Endothelial cell of umbilical vein (primary cell): ENCODE measurements around the gene MVD. TPM values are rescaled to one million over a fixed set of nuclear protein-coding genes. Genes with fewer than 3 reads are reported as not detected.
A peak's percentile ranks its signal among the peaks of the same experiment; 100 is the strongest.

Experiments
- BruUV-seq: library from RNA; stranded (reverse); fragments of 400-500 nt; replicated peaks from 2 replicates; lab custom pipeline; 2021; lab: Mats Ljungman, UMichigan
- CTCF ChIA-PET: fragments of 300-600, 350-600 bp; sonication (Branson Sonifier 250); formaldehyde crosslinking; loops from one replicate; lab custom pipeline; 2021; ENCODE audit warnings: antibody characterized with exemption, inconsistent platforms; lab: Charles Lee
- POLR2A ChIA-PET: fragments of 300-600, 350-600 bp; sonication (Branson Sonifier 250); formaldehyde crosslinking; loops from one replicate; lab custom pipeline; 2021; ENCODE audit warnings: antibody characterized with exemption, inconsistent platforms; lab: Charles Lee
- DNase-seq: peaks from one replicate; pipeline ENCODE4 v3.0.0-alpha.2; 2011; ENCODE audit warnings: low read depth, low spot score
- FAIRE-seq: peaks from 2 replicates; lab custom pipeline; 2011; peaks lifted over from hg19 to GRCh38; lab: Jason Lieb, UNC
- H2AFZ ChIP-seq: 2 replicates; pipeline ENCODE4 v1.6.0; 2012; ENCODE audit warnings: low read depth, low read length, control low read depth, inconsistent platforms
- H3K27ac ChIP-seq: 2 replicates; pipeline ENCODE4 v1.5.1; 2011; ENCODE audit warnings: low read depth, mild to moderate bottlenecking, control low read depth, low read length, moderate library complexity; ENCODE audit not compliant: insufficient read depth
- H3K27me3 ChIP-seq, 2 experiments: 2 replicates each; pipeline versions ENCODE4 v1.6.0 to v1.6.1; 2011; ENCODE audit warnings: low read length in 2 of 2, mixed read lengths in 1 of 2; ENCODE audit not compliant: control insufficient read depth in 2 of 2, insufficient read depth in 2 of 2
- H3K36me3 ChIP-seq, 2 experiments: 2 replicates in 1 of 2; 3 replicates in 1 of 2; pipeline ENCODE4 v1.5.1; 2011; ENCODE audit warnings: low read length in 2 of 2, mild to moderate bottlenecking in 1 of 2, moderate library complexity in 1 of 2; ENCODE audit not compliant: control insufficient read depth in 2 of 2, insufficient read depth in 2 of 2; ENCODE audit errors: extremely low read depth in 1 of 2
- H3K4me1 ChIP-seq: 3 replicates; pipeline ENCODE4 v1.5.1; 2011; ENCODE audit warnings: mild to moderate bottlenecking, low read length; ENCODE audit not compliant: control insufficient read depth, insufficient read depth; ENCODE audit errors: extremely low read depth
- H3K4me2 ChIP-seq: 2 replicates; pipeline ENCODE4 v1.6.1; 2011; ENCODE audit warnings: low read length, control low read depth, mixed read lengths; ENCODE audit not compliant: insufficient read depth
- H3K4me3 ChIP-seq, 3 experiments: fragments of 200-600 bp in 1 of 3; sonication (generic), shearing (Covaris generic) in 1 of 3; replicated peaks in 1 of 3; 2 replicates each; pipeline ENCODE4 v1.5.1; 2011 to 2016; ENCODE audit warnings: control low read depth in 3 of 3, low read length in 3 of 3, mild to moderate bottlenecking in 2 of 3, inconsistent platforms in 1 of 3, low read depth in 1 of 3, moderate library complexity in 1 of 3; ENCODE audit not compliant: insufficient read depth in 1 of 3
- H3K79me2 ChIP-seq: 2 replicates; pipeline ENCODE4 v1.6.0; 2012; ENCODE audit warnings: low read length, inconsistent platforms; ENCODE audit not compliant: control insufficient read depth, insufficient read depth
- H3K9ac ChIP-seq: replicated peaks from 2 replicates; pipeline ENCODE3; 2011; ENCODE audit warnings: low read length, control low read depth; ENCODE audit not compliant: insufficient read depth; ENCODE audit errors: extremely low read depth
- H3K9me1 ChIP-seq: replicated peaks from 3 replicates; pipeline ENCODE4 v1.6.0; 2011; ENCODE audit warnings: mild to moderate bottlenecking, low read length; ENCODE audit not compliant: control insufficient read depth, insufficient read depth; ENCODE audit errors: extremely low read depth
- H3K9me3 ChIP-seq: replicated peaks from 2 replicates; pipeline ENCODE4 v1.5.1; 2012; ENCODE audit warnings: low read length, inconsistent platforms; ENCODE audit not compliant: control insufficient read depth, insufficient read depth
- H4K20me1 ChIP-seq: replicated peaks from 2 replicates; pipeline ENCODE3; 2011; ENCODE audit warnings: mild to moderate bottlenecking, low read length; ENCODE audit not compliant: control insufficient read depth, insufficient read depth; ENCODE audit errors: extremely low read depth
- EZH2 ChIP-seq: IDR thresholded peaks from 2 replicates; pipeline ENCODE4 v1.6.1; 2012; ENCODE audit warnings: borderline replicate concordance, low read depth, mild to moderate bottlenecking, moderate library complexity, low read length, inconsistent platforms; ENCODE audit not compliant: severe bottlenecking
- FOS ChIP-seq: IDR thresholded peaks from 2 replicates; pipeline ENCODE4 v1.6.1; 2011; ENCODE audit warnings: mild to moderate bottlenecking, low read length, moderate library complexity, borderline replicate concordance; ENCODE audit not compliant: insufficient read depth
- GATA2 ChIP-seq: IDR thresholded peaks from 2 replicates; pipeline ENCODE4 v1.7.0; 2011; ENCODE audit warnings: low read depth, mild to moderate bottlenecking, moderate library complexity, mixed read lengths, low read length; ENCODE audit not compliant: insufficient read length, insufficient read depth
- JUN ChIP-seq: IDR thresholded peaks from 2 replicates; pipeline ENCODE4 v1.6.1; 2011; ENCODE audit warnings: borderline replicate concordance, low read depth; ENCODE audit not compliant: insufficient read length, insufficient read depth
- MYC ChIP-seq: IDR thresholded peaks from one replicate; pipeline ENCODE4 v1.6.1; 2011; ENCODE audit warnings: mild to moderate bottlenecking, low read depth, low read length
- POLR2A ChIP-seq: IDR thresholded peaks from 2 replicates; pipeline ENCODE4 v1.6.1; 2012; ENCODE audit warnings: low read depth, mild to moderate bottlenecking, control low read depth, low read length
- POLR2AphosphoS5 ChIP-seq: IDR thresholded peaks from 2 replicates; pipeline ENCODE4 v1.6.1; 2012; ENCODE audit warnings: low read depth, mild to moderate bottlenecking, control low read depth, low read length, moderate library complexity; ENCODE audit not compliant: insufficient read depth
- dilution Hi-C: fragments of 300-500 bp; cut with MboI; formaldehyde crosslinking; loops from one replicate; pipeline ENCODE4 v1.15.0; 2019; ENCODE audit warnings: low sequenced_read_pairs; ENCODE audit not compliant: extremely low pct_ligation_motif_present
- intact Hi-C: fragments of 100-400 bp; cut with micrococcal nuclease; formaldehyde crosslinking; loops from one replicate; pipeline ENCODE4 v1.10.0; 2022
- polyA plus RNA-seq, 4 experiments: library from polyadenylated mRNA; depleted of rRNA in 3 of 4; stranded (reverse) in 3 of 4; unstranded in 1 of 4; fragments of >200 nt; gene quantifications; 2 replicates each; pipeline versions ENCODE4 v1.2.1 to v1.2.3, GENCODE V29; 2011 to 2012; ENCODE audit warnings: missing spikeins in 1 of 4
- total RNA-seq: library from RNA; stranded (reverse); gene quantifications from 2 replicates; pipeline ENCODE4 v1.2.3, GENCODE V29; 2021
- TF ChIP-seq, protein P1 (sequence below), 2 donors: IDR thresholded peaks; 1 replicate in 1 of 2; 2 replicates in 1 of 2; pipeline ENCODE4 v1.5.1; 2011; ENCODE audit warnings: low read length in 2 of 2, mild to moderate bottlenecking in 2 of 2, moderate library complexity in 2 of 2, control low read depth in 1 of 2, inconsistent platforms in 1 of 2, low read depth in 1 of 2; ENCODE audit not compliant: insufficient read depth in 1 of 2; ENCODE audit errors: extremely low read depth in 1 of 2
- TF ChIP-seq, protein P2 (sequence below): IDR thresholded peaks from 2 replicates; pipeline ENCODE4 v1.6.1; 2011; ENCODE audit not compliant: insufficient read depth, insufficient read length

MVD gene
- total and polyA plus RNA-seq, 2 donors (not counting 3 experiments of a cell fraction or from before 2014, with no cell fraction given): 64.4 to 142 TPM

- peak overlapping the region; percentile 45 for H3K27ac ChIP-seq
- intact Hi-C loops: no loop called here
- dilution Hi-C loops: no loop called here
- H3K4me2 ChIP-seq: peak overlapping the region; percentile 91
- H3K9me1 ChIP-seq: no peaks in the 10 kb centered on the region
- H3K79me2 ChIP-seq: peaks cover 67% of the 10 kb centered on the region
- ChIA-PET POLR2A (no interaction called here), CTCF (interaction anchor here (1.0 to 4.3 kb wide), 3 partner anchors 30 to 79 kb away, joined by 3 to 25 read pairs (median 5); partner anchors contain the start of gene PIEZO1)
- peaks cover 50% of the 10 kb centered on the region for H3K4me1 ChIP-seq
- FAIRE-seq (peak; percentile 62), DNase-seq (peak; percentile 26)
- H3K36me3 ChIP-seq: peaks cover 0 to 3% of the 10 kb centered on the region in 2 experiments
- no peaks in the 10 kb centered on the region for H4K20me1 ChIP-seq
- H3K4me3 ChIP-seq: peak overlapping the region; percentile 69 to 90 (median 79)
- no peaks in the 10 kb centered on the region for H3K9me3 ChIP-seq
- H2AFZ ChIP-seq: peak overlapping the region; percentile 44
- H3K9ac ChIP-seq: peak overlapping the region; percentile 42
- TF ChIP-seq, protein P1, sequence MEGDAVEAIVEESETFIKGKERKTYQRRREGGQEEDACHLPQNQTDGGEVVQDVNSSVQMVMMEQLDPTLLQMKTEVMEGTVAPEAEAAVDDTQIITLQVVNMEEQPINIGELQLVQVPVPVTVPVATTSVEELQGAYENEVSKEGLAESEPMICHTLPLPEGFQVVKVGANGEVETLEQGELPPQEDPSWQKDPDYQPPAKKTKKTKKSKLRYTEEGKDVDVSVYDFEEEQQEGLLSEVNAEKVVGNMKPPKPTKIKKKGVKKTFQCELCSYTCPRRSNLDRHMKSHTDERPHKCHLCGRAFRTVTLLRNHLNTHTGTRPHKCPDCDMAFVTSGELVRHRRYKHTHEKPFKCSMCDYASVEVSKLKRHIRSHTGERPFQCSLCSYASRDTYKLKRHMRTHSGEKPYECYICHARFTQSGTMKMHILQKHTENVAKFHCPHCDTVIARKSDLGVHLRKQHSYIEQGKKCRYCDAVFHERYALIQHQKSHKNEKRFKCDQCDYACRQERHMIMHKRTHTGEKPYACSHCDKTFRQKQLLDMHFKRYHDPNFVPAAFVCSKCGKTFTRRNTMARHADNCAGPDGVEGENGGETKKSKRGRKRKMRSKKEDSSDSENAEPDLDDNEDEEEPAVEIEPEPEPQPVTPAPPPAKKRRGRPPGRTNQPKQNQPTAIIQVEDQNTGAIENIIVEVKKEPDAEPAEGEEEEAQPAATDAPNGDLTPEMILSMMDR (IDR thresholded peaks at IDR 0.05; ENCODE audit: extremely low read depth in 1 of 2, insufficient read depth in 1 of 2, low read depth in 1 of 2, low read length in 2 of 2): no peak
- no peak for TF ChIP-seq FOS
- TF ChIP-seq EZH2: no peak
- TF ChIP-seq, protein P2, sequence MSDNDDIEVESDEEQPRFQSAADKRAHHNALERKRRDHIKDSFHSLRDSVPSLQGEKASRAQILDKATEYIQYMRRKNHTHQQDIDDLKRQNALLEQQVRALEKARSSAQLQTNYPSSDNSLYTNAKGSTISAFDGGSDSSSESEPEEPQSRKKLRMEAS: no peak
- TF ChIP-seq MYC: no peak
- TF ChIP-seq POLR2AphosphoS5: no peak
- no peak for TF ChIP-seq POLR2A
- no peak for TF ChIP-seq GATA2
- no peak for TF ChIP-seq JUN
- H3K27me3 ChIP-seq: no peaks in the 10 kb centered on the region
- no TSS peak for BruUV-seq
Measured at GRCh38 chr16:88705801-88706228, 42.9 kb upstream of the MVD start.
